K562 (cell line): ENCODE data around the gene PRPSAP1. TPM values are rescaled to one million over a fixed set of nuclear protein-coding genes. Genes with fewer than 3 reads are reported as not detected.
A peak's percentile ranks its signal among the peaks of the same experiment; 100 is the strongest.

Experiments
- ATAC-seq: fragments of 200-7000 bp; cut with Tn5 transposase; 3 replicates; pipeline ENCODE4 v1.9.1; 2020; ENCODE audit warnings: moderate library complexity
- BruUV-seq: library from RNA; stranded (reverse); fragments of 400-500 nt; replicated peaks from 2 replicates; lab custom pipeline; 2021; lab: Mats Ljungman, UMichigan
- CTCF ChIA-PET: fragments of 300-600 bp; formaldehyde crosslinking; extraction: SDS; loops from one replicate; lab custom pipeline; 2021; ENCODE audit warnings: low intra/inter-chr PET ratio; lab: Yijun Ruan, JAX
- POLR2A ChIA-PET: fragments of 300-600, 350-650 bp; sonication (Branson Sonifier 250); formaldehyde crosslinking; extraction: SDS; loops from one replicate; lab custom pipeline; 2021; ENCODE audit warnings: antibody characterized with exemption, inconsistent platforms; lab: Yijun Ruan, JAX
- DNase-seq, 4 experiments: peaks; one replicate each; pipeline versions ENCODE4 v3.0.0 to v3.0.0-alpha.2; 2011 to 2018; ENCODE audit warnings: low spot score in 3 of 4, mixed read lengths in 3 of 4; ENCODE audit errors: extremely low read depth in 1 of 4
- FAIRE-seq: peaks from 2 replicates; lab custom pipeline; 2011; peaks lifted over from hg19 to GRCh38; lab: Jason Lieb, UNC
- H2AFZ ChIP-seq: 2 replicates; pipeline ENCODE4 v1.6.0; 2011; ENCODE audit warnings: low read depth, low read length, control low read depth, inconsistent platforms
- H3K27ac ChIP-seq: fragments of 200-600 bp; 3 replicates; pipeline ENCODE4 v1.8.0; 2011; ENCODE audit warnings: low read depth, mild to moderate bottlenecking, control low read depth, inconsistent platforms, low read length, moderate library complexity, mixed read lengths; ENCODE audit errors: extremely low read depth
- H3K27me3 ChIP-seq, 2 experiments: fragments of 300-600 bp in 1 of 2; 2 replicates in 1 of 2; 3 replicates in 1 of 2; pipeline versions ENCODE4 v1.6.0 to v1.8.0; 2011; ENCODE audit warnings: inconsistent platforms in 2 of 2, low read length in 2 of 2, mild to moderate bottlenecking in 1 of 2, mixed read lengths in 1 of 2, moderate library complexity in 1 of 2; ENCODE audit not compliant: control insufficient read depth in 2 of 2, insufficient read depth in 2 of 2
- H3K36me3 ChIP-seq: fragments of 300-600 bp; 3 replicates; pipeline ENCODE4 v1.8.0; 2011; ENCODE audit warnings: mild to moderate bottlenecking, low read length, inconsistent platforms; ENCODE audit not compliant: control insufficient read depth, insufficient read depth
- H3K4me1 ChIP-seq, 2 experiments: fragments of 200-600 bp in 1 of 2; replicated peaks in 1 of 2; 2 replicates in 1 of 2; 3 replicates in 1 of 2; pipeline versions ENCODE4 v1.5.1 to v1.8.0; 2011; ENCODE audit warnings: inconsistent platforms in 2 of 2, low read length in 2 of 2, mild to moderate bottlenecking in 1 of 2, mixed read lengths in 1 of 2, moderate library complexity in 1 of 2; ENCODE audit not compliant: control insufficient read depth in 2 of 2, insufficient read depth in 2 of 2
- H3K4me2 ChIP-seq: 2 replicates; pipeline ENCODE4 v1.6.1; 2011; ENCODE audit warnings: low read length, control low read depth, inconsistent platforms, mixed read lengths; ENCODE audit not compliant: insufficient read depth
- H3K4me3 ChIP-seq: fragments of 200-600 bp; sonication (generic), shearing (Covaris generic); 2 replicates; pipeline ENCODE4 v1.5.1; 2016; ENCODE audit warnings: control low read depth, inconsistent platforms
- H3K79me2 ChIP-seq: fragments of 200-600 bp; 3 replicates; pipeline ENCODE4 v1.8.0; 2011; ENCODE audit warnings: low read length, inconsistent platforms; ENCODE audit not compliant: control insufficient read depth, insufficient read depth
- H3K9ac ChIP-seq, 2 experiments: 2 replicates each; pipeline versions ENCODE4 v1.6.0 to v1.6.1; 2011; ENCODE audit warnings: low read depth in 2 of 2, low read length in 2 of 2, control low read depth in 1 of 2, inconsistent platforms in 1 of 2, mild to moderate bottlenecking in 1 of 2, mixed read lengths in 1 of 2; ENCODE audit not compliant: insufficient read depth in 1 of 2
- H3K9me1 ChIP-seq: one replicate; pipeline ENCODE4 v1.6.0; 2011; ENCODE audit warnings: inconsistent platforms, mild to moderate bottlenecking, low read length, moderate library complexity; ENCODE audit not compliant: control insufficient read depth, insufficient read depth
- H3K9me3 ChIP-seq: replicated peaks from 2 replicates; pipeline ENCODE4 v1.5.1; 2011; ENCODE audit warnings: low read depth, low read length, inconsistent platforms; ENCODE audit not compliant: control insufficient read depth, insufficient read depth
- H4K20me1 ChIP-seq: replicated peaks from 2 replicates; pipeline ENCODE4 v1.6.1; 2011; ENCODE audit warnings: low read length, inconsistent platforms, mixed read lengths; ENCODE audit not compliant: control insufficient read depth, insufficient read depth
- EGR1 ChIP-seq: fragments of 450-650 bp; conservative IDR thresholded peaks from 2 replicates; pipeline ENCODE4 v1.6.1; 2017; ENCODE audit warnings: mild to moderate bottlenecking
- ID3 ChIP-seq, 2 experiments: fragments of 250-450 bp in 1 of 2; fragments of 450-650 bp in 1 of 2; sonication (Bioruptor Pico) in 1 of 2; IDR thresholded peaks; 2 replicates each; pipeline versions ENCODE4 v1.6.1 to v1.8.0; 2016 to 2021; ENCODE audit warnings: mild to moderate bottlenecking in 2 of 2, moderate library complexity in 2 of 2, missing compliant biosample characterization in 1 of 2, missing genetic modification characterization in 1 of 2
- JUND ChIP-seq, 2 experiments: IDR thresholded peaks; 2 replicates in 1 of 2; 3 replicates in 1 of 2; pipeline ENCODE4 v1.6.1; 2011; ENCODE audit warnings: borderline replicate concordance in 2 of 2, low read depth in 2 of 2, low read length in 2 of 2, improper control_type of control experiment in 1 of 2, missing biosample characterization in 1 of 2, missing genetic modification characterization in 1 of 2, missing genetic modification reagents in 1 of 2
- MYBL2 ChIP-seq, 2 experiments: fragments of 450-650 bp in 1 of 2; sonication (generic) in 1 of 2; formaldehyde crosslinking in 1 of 2; IDR thresholded peaks; 2 replicates each; pipeline versions ENCODE4 v1.6.1 to v1.8.1; 2017 to 2022; ENCODE audit warnings: borderline replicate concordance in 1 of 2, inconsistent platforms in 1 of 2, low read depth in 1 of 2, mild to moderate bottlenecking in 1 of 2, missing genetic modification reagents in 1 of 2, moderate library complexity in 1 of 2
- ZFP36 ChIP-seq: fragments of 150-350 bp; IDR thresholded peaks from 2 replicates; pipeline ENCODE4 v1.6.1; 2018; ENCODE audit warnings: low read length, low read depth; ENCODE audit not compliant: partially characterized antibody
- WGBS: fragments of 100-300 bp; shearing (Covaris generic); methylation state at CpG from one replicate; pipeline ENCODE4 v1.1.6; 2016; ENCODE audit warnings: low coverage, mixed read lengths; ENCODE audit not compliant: insufficient coverage; ENCODE audit errors: missing lambda C conversion rate; 5-methylcytosine and 5-hydroxymethylcytosine counted together
- in situ Hi-C: fragments of 300-500 bp; cut with MboI; formaldehyde crosslinking; loops from 4 replicates; pipeline ENCODE4 v1.15.0; 2018; ENCODE audit warnings: inconsistent platforms, mixed read lengths
- intact Hi-C: fragments of 100-400 bp; cut with micrococcal nuclease; formaldehyde crosslinking; loops from 2 replicates; pipeline ENCODE4 v1.14.2; 2022
- polyA plus RNA-seq, 8 experiments: library from polyadenylated mRNA; depleted of rRNA in 4 of 8; stranded (reverse) in 5 of 8; unstranded in 3 of 8; fragments of >200 nt; fragmentation: Nextera tagmentation in 2 of 8; fragmentation: Illumina TruSeq in 1 of 8; extraction: Ambion mirVana in 2 of 8; extraction: Trizol in 1 of 8; gene quantifications; 2 replicates each; pipeline versions ENCODE4 v1.2.1 to v1.2.3, GENCODE V29; 2011 to 2014; ENCODE audit warnings: inconsistent platforms in 1 of 8, missing spikeins in 1 of 8
- total RNA-seq, 7 experiments: library from RNA; depleted of rRNA in 6 of 7; stranded (reverse); fragments of >200 nt in 6 of 7; fragmentation: Illumina TruSeq in 2 of 7; extraction: Trizol in 2 of 7; gene quantifications; 2 replicates each; pipeline versions ENCODE4 v1.2.1 to v1.2.3, GENCODE V29; 2011 to 2021; ENCODE audit warnings: low replicate concordance in 1 of 7

Gene PRPSAP1
- total and polyA plus RNA-seq, 9 of the 15 experiments (the other 6 are each of a cell fraction or from before 2014, with no cell fraction given): 21.9 to 77.1 (median 40.8) TPM

DNA sequence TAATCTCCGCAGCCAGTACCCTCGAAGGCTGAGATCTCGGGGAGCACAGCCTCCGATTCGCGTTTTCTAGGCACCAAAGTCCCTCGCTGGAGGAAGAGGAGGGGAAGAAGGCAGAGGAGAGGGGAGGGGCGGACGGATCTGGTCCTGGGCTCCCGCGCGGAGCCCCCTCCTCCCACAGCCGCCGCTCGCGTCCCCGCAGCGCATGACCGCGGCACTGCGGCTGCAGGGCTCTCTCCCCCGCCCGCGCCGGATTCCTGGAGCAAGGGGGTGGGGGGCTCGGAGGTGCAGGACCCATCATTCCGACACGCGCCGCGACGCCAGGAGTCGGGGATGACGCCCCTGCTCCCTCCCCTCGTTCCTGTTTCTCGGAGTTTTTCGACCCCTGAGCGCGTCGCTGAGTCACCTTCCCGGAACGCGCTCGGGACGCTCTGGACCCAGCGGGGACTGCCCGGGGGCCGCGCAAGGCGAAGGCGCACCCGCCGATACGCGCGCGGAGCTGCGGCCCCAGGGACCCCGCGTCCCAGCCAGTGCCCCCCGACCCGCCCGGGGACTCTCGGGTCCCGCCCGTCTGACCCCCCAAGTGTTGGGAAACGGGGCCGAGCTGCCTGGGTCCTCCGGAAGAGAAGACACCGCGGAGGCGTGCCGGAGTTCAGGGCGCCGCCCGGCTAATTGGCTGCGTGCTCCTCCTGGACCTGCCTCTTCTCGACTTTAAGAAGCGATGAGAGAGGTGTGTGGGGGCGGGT is 29.3 kb upstream of the PRPSAP1 start (continued):
- TF ChIP-seq ID3 (CRISPR knock-in tag; IDR thresholded peaks at IDR 0.05) (no peak), ID3 (tag; IDR thresholded peaks at IDR 0.05) (no peak), ZFP36 (no peak), JUND (IDR thresholded peaks at IDR 0.05; ENCODE audit: borderline replicate concordance, low read depth, low read length) (peak; percentile 40; the same call in 1 of the 2 replicates), JUND (tag; IDR thresholded peaks at IDR 0.05; ENCODE audit: borderline replicate concordance, low read depth, low read length) (no peak; the same call in 2 of the 3 replicates)

GRCh38 chr17:76382351-76382802 is 28.7 kb upstream of the PRPSAP1 start:
- Histone ChIP-seq H3K27me3 (no peaks in the 10 kb centered on the region), H4K20me1 (no peaks in the 10 kb centered on the region), H3K27ac (peak overlapping the region; percentile 93; the same call in 1 of the 3 replicates)
- whole genome bisulfite sequencing: 25% methylated on average over 4 of the region's 21 CpGs
- TF ChIP-seq EGR1 (0 out of 2 replicates have a peak, but pooled peaks have one; percentile 6), MYBL2 (IDR thresholded peaks at IDR 0.05; ENCODE audit: low read depth) (no peak), MYBL2 (CRISPR knock-in tag; IDR thresholded peaks at IDR 0.05; ENCODE audit: borderline replicate concordance) (no peak)
- TF ChIP-seq, all 486 proteins: peak for 1
- ATAC-seq: no peak
- H3K9ac ChIP-seq: peak overlapping the region; percentile 84 to 96
- H3K36me3 ChIP-seq: peaks cover 12% of the 10 kb centered on the region; the same call in 2 of the 3 replicates
- H3K4me1 ChIP-seq: peaks cover 14 to 64% of the 10 kb centered on the region in 2 experiments
- H3K4me3 ChIP-seq: peak overlapping the region; percentile 74
- peaks cover 36% of the 10 kb centered on the region for H3K79me2 ChIP-seq
- H3K9me3 ChIP-seq: no peaks in the 10 kb centered on the region
- peak overlapping the region; percentile 88 for H3K4me2 ChIP-seq
- intact Hi-C loops (no loop called here), in situ Hi-C loops (no loop called here)
- peak overlapping the region; percentile 94; the same call in 1 of the 2 replicates for H2AFZ ChIP-seq
- DNase-seq: peak in 2 of 4 experiments; percentile 43
- ChIA-PET CTCF (no interaction called here), POLR2A (interaction anchor here (0.6 kb wide), 4 partner anchors 126 to 1121 kb away, joined by 3 to 4 read pairs (median 3); partner anchors contain the start of gene GGA3)
- FAIRE-seq: no peak
- no TSS peak for BruUV-seq
- H3K9me1 ChIP-seq: no peaks in the 10 kb centered on the region
